Measurements from ENCODE around the gene PDE6C. TPM values are rescaled to one million over a fixed set of nuclear protein-coding genes. Genes with fewer than 3 reads are reported as not detected.

PDE6C gene
- total and polyA plus RNA-seq, 4 donors = not detected

DNA sequence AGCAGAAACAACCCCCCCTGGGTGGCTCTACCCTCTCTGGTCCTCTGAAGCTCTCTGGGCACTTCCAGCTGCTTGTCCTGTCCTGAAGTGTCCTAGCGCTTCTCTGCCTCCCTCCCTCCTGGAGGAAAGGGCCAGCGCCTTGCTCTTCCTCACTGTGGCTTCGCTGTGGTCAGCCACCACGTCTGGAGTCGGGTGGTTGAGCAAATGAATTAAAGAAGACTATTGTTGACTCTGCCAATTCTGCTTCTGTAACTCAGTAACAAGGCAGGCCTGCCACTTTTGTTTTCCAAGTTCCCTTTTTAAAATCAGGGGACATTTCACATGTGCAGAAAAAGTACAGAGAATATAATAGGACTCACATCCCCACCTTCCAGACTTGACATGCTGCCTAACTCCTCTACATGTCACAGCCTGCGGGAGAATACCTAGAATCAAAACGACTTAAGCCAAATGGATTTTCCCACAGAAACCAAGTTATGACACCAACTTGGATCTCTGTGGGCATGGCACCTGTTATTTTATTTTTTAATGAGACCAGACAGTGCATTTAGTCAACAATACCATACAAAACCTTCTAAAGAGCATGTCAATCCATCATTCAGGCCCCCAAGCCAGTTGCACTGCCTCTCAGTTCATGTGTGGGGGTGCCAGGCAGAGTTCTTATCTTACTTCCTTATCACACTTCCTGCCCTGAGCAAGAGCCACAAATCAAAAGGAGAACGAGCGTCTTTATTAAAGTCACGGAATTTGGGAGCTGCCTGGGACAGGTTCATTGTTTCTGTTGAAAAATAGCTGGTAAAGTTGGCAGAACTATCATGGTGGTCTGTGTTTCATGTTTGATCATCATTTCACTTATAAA lies 39.1 kb upstream of the PDE6C start:
- no peak for DNase-seq (ENCODE audit: low spot score)
- TF ChIP-seq FOXA1 (IDR thresholded peaks at IDR 0.05) (no peak), JUND (IDR thresholded peaks at IDR 0.05) (no peak), HNF4A (conservative IDR thresholded peaks at IDR 0.05) (no peak), SP1 (IDR thresholded peaks at IDR 0.05) (no peak), TAF1 (conservative IDR thresholded peaks at IDR 0.05) (no peak)
- TF ChIP-seq, protein P1, sequence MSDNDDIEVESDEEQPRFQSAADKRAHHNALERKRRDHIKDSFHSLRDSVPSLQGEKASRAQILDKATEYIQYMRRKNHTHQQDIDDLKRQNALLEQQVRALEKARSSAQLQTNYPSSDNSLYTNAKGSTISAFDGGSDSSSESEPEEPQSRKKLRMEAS (IDR thresholded peaks at IDR 0.05) = no peak
- TF ChIP-seq, protein P2, sequence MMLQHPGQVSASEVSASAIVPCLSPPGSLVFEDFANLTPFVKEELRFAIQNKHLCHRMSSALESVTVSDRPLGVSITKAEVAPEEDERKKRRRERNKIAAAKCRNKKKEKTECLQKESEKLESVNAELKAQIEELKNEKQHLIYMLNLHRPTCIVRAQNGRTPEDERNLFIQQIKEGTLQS (IDR thresholded peaks at IDR 0.05) = no peak
- TF ChIP-seq, protein P3, sequence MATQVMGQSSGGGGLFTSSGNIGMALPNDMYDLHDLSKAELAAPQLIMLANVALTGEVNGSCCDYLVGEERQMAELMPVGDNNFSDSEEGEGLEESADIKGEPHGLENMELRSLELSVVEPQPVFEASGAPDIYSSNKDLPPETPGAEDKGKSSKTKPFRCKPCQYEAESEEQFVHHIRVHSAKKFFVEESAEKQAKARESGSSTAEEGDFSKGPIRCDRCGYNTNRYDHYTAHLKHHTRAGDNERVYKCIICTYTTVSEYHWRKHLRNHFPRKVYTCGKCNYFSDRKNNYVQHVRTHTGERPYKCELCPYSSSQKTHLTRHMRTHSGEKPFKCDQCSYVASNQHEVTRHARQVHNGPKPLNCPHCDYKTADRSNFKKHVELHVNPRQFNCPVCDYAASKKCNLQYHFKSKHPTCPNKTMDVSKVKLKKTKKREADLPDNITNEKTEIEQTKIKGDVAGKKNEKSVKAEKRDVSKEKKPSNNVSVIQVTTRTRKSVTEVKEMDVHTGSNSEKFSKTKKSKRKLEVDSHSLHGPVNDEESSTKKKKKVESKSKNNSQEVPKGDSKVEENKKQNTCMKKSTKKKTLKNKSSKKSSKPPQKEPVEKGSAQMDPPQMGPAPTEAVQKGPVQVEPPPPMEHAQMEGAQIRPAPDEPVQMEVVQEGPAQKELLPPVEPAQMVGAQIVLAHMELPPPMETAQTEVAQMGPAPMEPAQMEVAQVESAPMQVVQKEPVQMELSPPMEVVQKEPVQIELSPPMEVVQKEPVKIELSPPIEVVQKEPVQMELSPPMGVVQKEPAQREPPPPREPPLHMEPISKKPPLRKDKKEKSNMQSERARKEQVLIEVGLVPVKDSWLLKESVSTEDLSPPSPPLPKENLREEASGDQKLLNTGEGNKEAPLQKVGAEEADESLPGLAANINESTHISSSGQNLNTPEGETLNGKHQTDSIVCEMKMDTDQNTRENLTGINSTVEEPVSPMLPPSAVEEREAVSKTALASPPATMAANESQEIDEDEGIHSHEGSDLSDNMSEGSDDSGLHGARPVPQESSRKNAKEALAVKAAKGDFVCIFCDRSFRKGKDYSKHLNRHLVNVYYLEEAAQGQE (IDR thresholded peaks at IDR 0.05) = no peak
- Histone ChIP-seq H3K4me1 (ENCODE audit: control insufficient read depth in 4 of 4, insufficient read depth in 4 of 4, low read length in 3 of 4) (no peaks in the 10 kb centered on the region), H3K36me3 (ENCODE audit: control insufficient read depth in 4 of 4, insufficient read depth in 3 of 4, low read depth in 1 of 4, low read length in 3 of 4) (no peaks in the 10 kb centered on the region), H3K27me3 (ENCODE audit: control insufficient read depth in 4 of 4, insufficient read depth in 4 of 4, low read length in 3 of 4) (peaks cover 0 to 3% (median 0%) of the 10 kb centered on the region in 4 donors), H3K9ac (ENCODE audit: low read depth in 1 of 2, low read length in 2 of 2) (no peak overlapping the region), H3K27ac (ENCODE audit: low read depth in 1 of 2, low read length in 2 of 2) (no peak overlapping the region), H3K9me3 (ENCODE audit: control insufficient read depth in 4 of 4, low read length in 3 of 4) (no peaks in the 10 kb centered on the region), H3K4me3 (ENCODE audit: low read depth in 1 of 3, low read length in 3 of 3) (no peak overlapping the region)
- WGBS = 65% methylated on average over 10 of the region's 10 CpGs

DNA sequence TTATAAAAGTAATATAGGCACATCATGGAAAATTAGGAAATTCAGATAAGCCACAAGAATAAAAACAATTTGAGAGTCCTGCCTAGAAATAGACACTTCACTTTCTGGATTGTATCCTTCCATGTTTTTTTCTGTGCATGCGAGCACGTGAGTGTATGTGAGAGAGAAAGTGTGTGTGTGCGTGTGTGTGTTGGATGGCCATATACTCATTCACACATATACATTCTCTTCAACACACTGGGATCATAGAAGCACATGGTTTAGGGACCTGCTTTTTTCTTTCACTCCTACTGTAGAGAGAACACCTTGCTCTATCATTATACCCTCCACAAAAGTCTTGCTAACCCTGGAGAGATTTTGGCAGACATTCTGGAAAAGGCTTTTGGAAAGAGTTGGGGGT lies 38.4 kb upstream of the PDE6C start:
- Histone ChIP-seq H3K9ac (ENCODE audit: low read depth in 1 of 2, low read length in 2 of 2) (no peak overlapping the region), H3K4me1 (ENCODE audit: control insufficient read depth in 4 of 4, insufficient read depth in 4 of 4, low read length in 3 of 4) (no peaks in the 10 kb centered on the region), H3K4me3 (ENCODE audit: low read depth in 1 of 3, low read length in 3 of 3) (no peak overlapping the region), H3K27me3 (ENCODE audit: control insufficient read depth in 4 of 4, insufficient read depth in 4 of 4, low read length in 3 of 4) (no peaks in the 10 kb centered on the region), H3K27ac (ENCODE audit: low read depth in 1 of 2, low read length in 2 of 2) (no peak overlapping the region), H3K9me3 (ENCODE audit: control insufficient read depth in 4 of 4, low read length in 3 of 4) (no peaks in the 10 kb centered on the region), H3K36me3 (ENCODE audit: control insufficient read depth in 4 of 4, insufficient read depth in 3 of 4, low read depth in 1 of 4, low read length in 3 of 4) (no peaks in the 10 kb centered on the region)
- TF ChIP-seq, protein P4, sequence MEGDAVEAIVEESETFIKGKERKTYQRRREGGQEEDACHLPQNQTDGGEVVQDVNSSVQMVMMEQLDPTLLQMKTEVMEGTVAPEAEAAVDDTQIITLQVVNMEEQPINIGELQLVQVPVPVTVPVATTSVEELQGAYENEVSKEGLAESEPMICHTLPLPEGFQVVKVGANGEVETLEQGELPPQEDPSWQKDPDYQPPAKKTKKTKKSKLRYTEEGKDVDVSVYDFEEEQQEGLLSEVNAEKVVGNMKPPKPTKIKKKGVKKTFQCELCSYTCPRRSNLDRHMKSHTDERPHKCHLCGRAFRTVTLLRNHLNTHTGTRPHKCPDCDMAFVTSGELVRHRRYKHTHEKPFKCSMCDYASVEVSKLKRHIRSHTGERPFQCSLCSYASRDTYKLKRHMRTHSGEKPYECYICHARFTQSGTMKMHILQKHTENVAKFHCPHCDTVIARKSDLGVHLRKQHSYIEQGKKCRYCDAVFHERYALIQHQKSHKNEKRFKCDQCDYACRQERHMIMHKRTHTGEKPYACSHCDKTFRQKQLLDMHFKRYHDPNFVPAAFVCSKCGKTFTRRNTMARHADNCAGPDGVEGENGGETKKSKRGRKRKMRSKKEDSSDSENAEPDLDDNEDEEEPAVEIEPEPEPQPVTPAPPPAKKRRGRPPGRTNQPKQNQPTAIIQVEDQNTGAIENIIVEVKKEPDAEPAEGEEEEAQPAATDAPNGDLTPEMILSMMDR (IDR thresholded peaks at IDR 0.05; ENCODE audit: low read depth, low read length, missing input control) = no peak
- no peak for TF ChIP-seq HNF4G (IDR thresholded peaks at IDR 0.05)
- 85% methylated on average over 3 of the region's 3 CpGs for whole genome bisulfite sequencing
- DNase-seq (ENCODE audit: low spot score) = no peak

DNA sequence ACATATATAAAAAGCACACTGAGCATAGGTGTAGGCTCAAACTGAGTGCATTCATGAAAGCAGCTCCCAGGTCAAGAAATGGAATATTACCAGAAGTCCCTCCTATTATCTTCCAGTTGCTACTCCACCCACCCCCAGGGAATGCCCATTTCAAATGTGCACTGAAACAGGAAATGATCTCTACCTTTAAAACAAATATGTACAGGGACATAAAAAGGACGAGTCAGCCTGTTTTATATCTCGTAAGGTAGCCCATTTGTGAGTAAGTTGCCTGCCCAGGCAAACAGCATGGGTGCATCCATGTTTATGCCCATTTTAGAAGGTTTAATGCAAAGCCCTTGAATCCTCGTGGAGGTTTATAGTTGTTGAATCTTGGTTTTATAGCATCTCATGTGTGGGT lies 35.4 kb upstream of the PDE6C start:
- H3K36me3 ChIP-seq (ENCODE audit: control insufficient read depth in 4 of 4, insufficient read depth in 3 of 4, low read depth in 1 of 4, low read length in 3 of 4) = no peaks in the 10 kb centered on the region
- H3K4me1 ChIP-seq (ENCODE audit: control insufficient read depth in 4 of 4, insufficient read depth in 4 of 4, low read length in 3 of 4) = no peaks in the 10 kb centered on the region
- H3K9ac ChIP-seq (ENCODE audit: low read depth in 1 of 2, low read length in 2 of 2) = no peak overlapping the region
- no peak overlapping the region for H3K4me3 ChIP-seq (ENCODE audit: low read depth in 1 of 3, low read length in 3 of 3)
- no peak for DNase-seq (ENCODE audit: low spot score)
- H3K9me3 ChIP-seq (ENCODE audit: control insufficient read depth in 4 of 4, low read length in 3 of 4) = no peaks in the 10 kb centered on the region
- H3K27ac ChIP-seq (ENCODE audit: low read depth in 1 of 2, low read length in 2 of 2) = no peak overlapping the region
- H3K27me3 ChIP-seq (ENCODE audit: control insufficient read depth in 4 of 4, insufficient read depth in 4 of 4, low read length in 3 of 4) = no peaks in the 10 kb centered on the region
- WGBS = 69% methylated on average over 3 of the region's 3 CpGs
- TF ChIP-seq, protein P5, sequence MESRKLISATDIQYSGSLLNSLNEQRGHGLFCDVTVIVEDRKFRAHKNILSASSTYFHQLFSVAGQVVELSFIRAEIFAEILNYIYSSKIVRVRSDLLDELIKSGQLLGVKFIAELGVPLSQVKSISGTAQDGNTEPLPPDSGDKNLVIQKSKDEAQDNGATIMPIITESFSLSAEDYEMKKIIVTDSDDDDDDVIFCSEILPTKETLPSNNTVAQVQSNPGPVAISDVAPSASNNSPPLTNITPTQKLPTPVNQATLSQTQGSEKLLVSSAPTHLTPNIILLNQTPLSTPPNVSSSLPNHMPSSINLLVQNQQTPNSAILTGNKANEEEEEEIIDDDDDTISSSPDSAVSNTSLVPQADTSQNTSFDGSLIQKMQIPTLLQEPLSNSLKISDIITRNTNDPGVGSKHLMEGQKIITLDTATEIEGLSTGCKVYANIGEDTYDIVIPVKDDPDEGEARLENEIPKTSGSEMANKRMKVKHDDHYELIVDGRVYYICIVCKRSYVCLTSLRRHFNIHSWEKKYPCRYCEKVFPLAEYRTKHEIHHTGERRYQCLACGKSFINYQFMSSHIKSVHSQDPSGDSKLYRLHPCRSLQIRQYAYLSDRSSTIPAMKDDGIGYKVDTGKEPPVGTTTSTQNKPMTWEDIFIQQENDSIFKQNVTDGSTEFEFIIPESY (IDR thresholded peaks at IDR 0.05) = no peak
- TF ChIP-seq RXRA (IDR thresholded peaks at IDR 0.05) (no peak), HNF4A (conservative IDR thresholded peaks at IDR 0.05) (no peak), JUND (IDR thresholded peaks at IDR 0.05) (no peak), EGR1 (IDR thresholded peaks at IDR 0.05; ENCODE audit: low read depth in 2 of 2) (no peak), FOXA1 (IDR thresholded peaks at IDR 0.05) (no peak), RAD21 (IDR thresholded peaks at IDR 0.05) (no peak), TAF1 (conservative IDR thresholded peaks at IDR 0.05) (no peak), HNF4G (IDR thresholded peaks at IDR 0.05) (no peak)
- TF ChIP-seq, protein P2 (IDR thresholded peaks at IDR 0.05) = no peak
- TF ChIP-seq, protein P4 (IDR thresholded peaks at IDR 0.05; ENCODE audit: low read depth, low read length, missing input control) = no peak
- TF ChIP-seq, protein P1 (IDR thresholded peaks at IDR 0.05) = no peak
